ENCODE measurements around the gene PTPN7. TPM values are rescaled to one million over a fixed set of nuclear protein-coding genes. Genes with fewer than 3 reads are reported as not detected.

Gene PTPN7
- total and polyA plus RNA-seq, 8 donors = 1.0 to 11.7 (median 1.5) TPM

DNA sequence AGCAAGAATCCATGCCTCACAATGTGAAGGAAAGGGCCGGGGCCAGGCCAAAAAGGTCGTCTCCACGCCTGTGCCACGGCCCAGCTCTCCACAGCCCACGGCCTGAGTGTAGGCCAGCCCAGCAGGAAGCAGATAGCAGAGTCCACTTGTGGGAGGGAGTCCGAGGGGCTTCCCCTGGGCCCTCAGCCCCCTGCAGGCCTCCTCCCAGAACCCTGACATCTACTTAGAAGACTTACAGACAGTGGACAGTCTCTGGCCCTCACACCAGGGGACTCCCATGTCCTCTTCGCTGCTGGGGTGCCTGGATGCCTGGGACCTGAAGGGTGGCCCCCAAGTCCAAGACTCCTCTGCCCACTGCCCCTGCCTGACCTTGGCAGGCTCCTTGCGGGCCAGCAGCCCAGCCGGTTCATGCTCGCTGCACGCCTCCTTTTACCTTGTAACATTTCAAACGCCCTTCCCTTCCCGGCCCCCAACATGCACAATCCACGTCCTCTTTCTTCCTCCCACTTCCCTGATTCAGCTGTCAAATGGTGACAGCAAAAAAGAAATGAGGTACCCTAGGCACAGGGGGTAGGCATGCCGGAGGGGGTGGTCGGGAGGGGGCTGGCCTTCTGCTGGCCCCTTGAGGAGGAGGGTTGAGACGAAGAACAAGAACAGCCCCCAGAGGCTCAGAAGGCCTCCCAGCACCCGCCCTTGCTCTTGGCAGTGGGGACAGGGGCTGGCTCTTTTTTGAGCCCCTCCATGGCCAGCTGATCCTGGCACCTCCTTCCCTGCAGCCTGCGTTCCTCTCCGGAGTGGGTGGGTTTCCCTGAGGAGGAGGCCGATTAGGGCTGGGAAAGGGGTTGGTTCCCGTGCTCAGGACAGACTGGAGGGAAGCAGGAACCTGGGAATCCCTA lies 997 bp upstream of the PTPN7 start:
- Histone ChIP-seq H3K27ac (peak overlapping the region in 1 of 2 donors; percentile 80), H3K27me3 (no peaks in the 10 kb centered on the region), H3K4me3 (peak overlapping the region in 1 of 2 donors; percentile 51), H3K4me1 (peaks cover 0 to 73% of the 10 kb centered on the region in 2 donors), H3K9me3 (no peaks in the 10 kb centered on the region), H3K36me3 (peaks cover 0 to 7% of the 10 kb centered on the region in 2 donors)
- TF ChIP-seq, protein P1, sequence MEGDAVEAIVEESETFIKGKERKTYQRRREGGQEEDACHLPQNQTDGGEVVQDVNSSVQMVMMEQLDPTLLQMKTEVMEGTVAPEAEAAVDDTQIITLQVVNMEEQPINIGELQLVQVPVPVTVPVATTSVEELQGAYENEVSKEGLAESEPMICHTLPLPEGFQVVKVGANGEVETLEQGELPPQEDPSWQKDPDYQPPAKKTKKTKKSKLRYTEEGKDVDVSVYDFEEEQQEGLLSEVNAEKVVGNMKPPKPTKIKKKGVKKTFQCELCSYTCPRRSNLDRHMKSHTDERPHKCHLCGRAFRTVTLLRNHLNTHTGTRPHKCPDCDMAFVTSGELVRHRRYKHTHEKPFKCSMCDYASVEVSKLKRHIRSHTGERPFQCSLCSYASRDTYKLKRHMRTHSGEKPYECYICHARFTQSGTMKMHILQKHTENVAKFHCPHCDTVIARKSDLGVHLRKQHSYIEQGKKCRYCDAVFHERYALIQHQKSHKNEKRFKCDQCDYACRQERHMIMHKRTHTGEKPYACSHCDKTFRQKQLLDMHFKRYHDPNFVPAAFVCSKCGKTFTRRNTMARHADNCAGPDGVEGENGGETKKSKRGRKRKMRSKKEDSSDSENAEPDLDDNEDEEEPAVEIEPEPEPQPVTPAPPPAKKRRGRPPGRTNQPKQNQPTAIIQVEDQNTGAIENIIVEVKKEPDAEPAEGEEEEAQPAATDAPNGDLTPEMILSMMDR (IDR thresholded peaks at IDR 0.05) = no peak
- peak; percentile 9 for ATAC-seq
- DNase-seq = no peak
- intact Hi-C loops (cut with DNase I) = no loop called here

DNA sequence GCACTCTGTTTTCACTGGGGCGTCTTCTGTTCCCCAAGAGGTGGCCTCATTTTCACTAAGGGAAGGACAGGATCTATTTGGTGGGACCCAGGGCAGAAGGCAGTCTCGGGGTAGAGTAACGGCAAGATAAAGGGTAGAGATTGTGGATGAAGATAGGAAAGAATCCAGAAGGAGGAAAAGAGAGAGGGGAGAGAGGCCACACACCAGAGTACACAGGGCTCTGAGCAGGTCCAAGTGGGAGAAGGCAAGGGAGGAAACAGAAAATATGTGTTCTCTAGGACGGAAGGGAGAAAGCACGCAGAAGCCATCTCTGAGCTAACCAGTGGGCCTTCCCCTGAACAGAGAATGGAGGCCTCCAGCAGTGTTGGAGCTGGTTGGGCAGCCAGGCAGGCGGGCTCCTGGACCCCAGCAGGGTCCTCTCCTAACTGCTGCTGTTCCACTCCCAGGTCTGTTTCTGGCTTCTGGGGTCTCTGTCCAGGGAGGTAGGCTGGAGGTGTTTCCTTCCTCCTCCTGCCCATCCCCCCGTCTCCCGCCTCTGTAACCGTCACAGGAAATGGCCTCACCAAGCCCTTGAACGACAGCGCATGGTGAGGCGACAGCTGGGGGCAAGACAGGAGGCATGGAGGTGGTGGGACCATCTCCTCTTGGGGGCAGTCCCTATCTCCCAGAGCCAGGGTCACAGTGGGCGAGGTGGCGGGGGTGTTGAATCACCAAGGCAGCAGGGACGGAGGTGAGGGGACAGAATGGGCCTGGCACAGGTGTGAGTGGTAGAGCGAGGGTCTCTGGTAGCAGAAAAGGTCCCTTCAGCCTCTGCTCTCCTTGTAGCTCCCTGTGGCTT lies 649 bp downstream of the PTPN7 start:
- ATAC-seq (no peak), DNase-seq (no peak)
- no peaks in the 10 kb centered on the region for H3K27me3 ChIP-seq
- intact Hi-C loops (cut with DNase I) = no loop called here
- H3K36me3 ChIP-seq = peaks cover 0 to 7% of the 10 kb centered on the region in 2 donors
- TF ChIP-seq, protein P1 (IDR thresholded peaks at IDR 0.05) = no peak
- peak overlapping the region in 1 of 2 donors; percentile 51 for H3K4me3 ChIP-seq
- peak overlapping the region; percentile 19 to 80 for H3K27ac ChIP-seq
- no peaks in the 10 kb centered on the region for H3K9me3 ChIP-seq
- peaks cover 8 to 89% of the 10 kb centered on the region in 2 donors for H3K4me1 ChIP-seq

DNA sequence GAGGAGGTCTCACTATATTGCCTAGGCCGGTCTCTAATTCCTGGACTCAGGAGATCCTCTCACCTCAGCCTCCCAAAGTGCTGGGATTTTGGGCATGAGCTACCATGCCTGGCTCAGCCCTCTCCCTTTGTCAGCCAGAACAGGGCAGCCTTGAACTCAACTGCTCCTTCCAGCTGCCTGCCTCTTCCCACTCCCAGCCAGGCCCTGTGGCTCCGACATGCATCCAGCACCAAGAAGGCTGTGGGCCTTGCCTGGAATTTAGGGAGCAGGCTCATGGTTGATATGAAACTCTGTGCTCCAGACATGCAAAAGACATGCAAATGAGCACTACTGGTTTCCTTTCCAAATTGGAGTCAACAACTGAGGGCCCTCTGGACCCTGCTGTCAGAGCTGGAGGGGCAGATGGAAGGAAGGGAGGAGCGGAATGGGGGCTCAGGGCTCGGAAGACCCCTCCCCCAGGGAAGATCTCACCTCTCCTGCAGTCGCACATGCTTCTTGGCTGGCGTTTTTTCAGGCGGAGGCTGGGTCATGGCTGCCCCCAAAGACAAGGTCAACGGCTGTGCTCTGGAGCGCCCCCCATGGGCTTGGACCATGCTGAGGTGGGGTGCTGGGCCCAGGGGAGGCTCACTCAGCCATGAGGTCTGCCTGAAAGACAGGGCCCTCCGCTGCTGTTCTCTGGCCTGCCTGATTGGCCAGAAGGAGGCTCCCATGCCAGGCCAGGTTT lies 1.4 kb downstream of the PTPN7 start:
- DNase-seq (no peak), ATAC-seq (no peak)
- intact Hi-C loops (cut with DNase I) = no loop called here
- peak overlapping the region in 1 of 2 donors; percentile 80 for H3K27ac ChIP-seq
- peak overlapping the region in 1 of 2 donors; percentile 51 for H3K4me3 ChIP-seq
- TF ChIP-seq, protein P1 (IDR thresholded peaks at IDR 0.05) = no peak
- H3K9me3 ChIP-seq = no peaks in the 10 kb centered on the region
- peaks cover 0 to 7% of the 10 kb centered on the region in 2 donors for H3K36me3 ChIP-seq
- peaks cover 11 to 91% of the 10 kb centered on the region in 2 donors for H3K4me1 ChIP-seq
- H3K27me3 ChIP-seq = no peaks in the 10 kb centered on the region

DNA sequence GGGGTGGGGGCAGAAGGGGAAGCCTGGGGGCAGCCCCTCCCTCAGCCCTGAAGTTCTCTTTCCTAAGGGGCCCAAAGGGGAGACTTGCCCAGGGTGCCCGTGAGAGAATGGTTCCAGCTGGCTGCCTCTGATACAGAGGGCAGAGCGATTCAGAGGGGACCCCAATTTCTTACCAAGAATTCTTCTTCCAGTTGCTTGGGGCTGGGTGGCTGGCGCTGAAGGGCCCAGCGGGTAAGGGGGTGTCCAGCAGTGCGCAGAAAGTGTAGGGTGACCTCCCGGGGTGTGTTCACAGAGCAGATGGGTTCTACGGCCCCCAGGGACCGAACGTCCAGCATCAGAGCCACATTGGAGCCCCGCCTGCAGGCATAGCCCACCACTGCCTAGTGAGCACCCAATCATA lies 2.5 kb downstream of the PTPN7 start:
- peaks cover 0 to 15% of the 10 kb centered on the region in 2 donors for H3K36me3 ChIP-seq
- TF ChIP-seq, protein P1 (IDR thresholded peaks at IDR 0.05) = no peak
- intact Hi-C loops (cut with DNase I) = no loop called here
- ATAC-seq = no peak
- no peaks in the 10 kb centered on the region for H3K27me3 ChIP-seq
- H3K9me3 ChIP-seq = no peaks in the 10 kb centered on the region
- peak in 1 of 4 donors; percentile 40 for DNase-seq
- H3K27ac ChIP-seq = no peak overlapping the region
- no peak overlapping the region for H3K4me3 ChIP-seq
- peaks cover 11 to 88% of the 10 kb centered on the region in 2 donors for H3K4me1 ChIP-seq
